Endometrial microvascular endothelial cells (primary cell): ENCODE results near the gene AHSP. TPM values are rescaled to one million over a fixed set of nuclear protein-coding genes. Genes with fewer than 3 reads are reported as not detected.
"Not testable (repeated sequence)": the region's sequence is repeated elsewhere in the genome, so short reads cannot be mapped to it uniquely, and the experiment has no call there.

Source experiments
- in situ Hi-C: cut with HindIII; loops from 2 replicates; pipeline ENCODE4 v1.10.0; 2017; ENCODE audit warnings: low sequenced_read_pairs, low pct_unique_long_range_greater_than_20kb; ENCODE audit errors: inconsistent ontology term
- total RNA-seq: library from RNA; depleted of rRNA; stranded (reverse); fragments of >200 nt; gene quantifications from one replicate; pipeline ENCODE4 v1.2.3, GENCODE V29; 2015; ENCODE audit errors: inconsistent ontology term

Gene AHSP
- total RNA-seq, 1 donor from 2014 or later: not detected

DNA sequence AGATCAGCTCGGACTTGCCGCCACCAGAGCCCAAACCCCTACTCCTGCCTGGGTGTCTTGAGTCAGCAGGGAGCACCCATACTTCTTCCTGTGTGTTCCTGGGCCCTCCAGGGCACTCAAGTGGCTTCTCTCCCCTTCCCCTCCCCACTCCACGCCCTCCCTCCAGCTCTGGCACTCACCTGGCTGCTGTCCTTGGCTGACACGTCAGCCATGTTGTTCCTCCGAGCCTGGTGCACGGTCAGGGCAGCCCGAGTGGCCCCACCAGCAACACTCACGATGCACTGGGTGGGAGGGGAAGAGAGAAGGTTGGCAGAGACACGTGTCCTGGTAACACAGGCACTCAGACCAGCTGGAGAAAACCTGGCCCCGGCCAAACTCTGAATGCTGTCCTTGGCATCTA, 31.0 kb upstream of the AHSP start:
- in situ Hi-C loops: no loop called here

DNA sequence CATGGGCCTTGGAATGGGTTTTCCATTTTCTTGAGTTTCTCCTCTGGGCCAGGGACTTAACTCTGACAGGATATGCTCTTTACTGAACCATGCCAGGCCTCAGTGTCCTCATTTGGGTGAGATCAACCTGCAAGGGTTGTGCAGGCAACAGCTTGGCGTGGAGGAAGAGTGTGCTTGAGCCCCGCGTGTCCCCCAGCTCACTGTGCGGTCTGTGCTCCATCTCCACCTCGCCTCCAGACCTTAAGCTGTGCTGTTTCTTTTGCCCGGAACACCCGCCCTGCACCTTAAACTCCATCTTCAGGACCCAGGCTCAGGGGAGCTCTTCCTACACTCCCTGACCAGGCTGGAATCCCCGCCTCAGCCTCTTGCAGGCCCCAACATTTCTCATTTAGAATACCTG, 29.2 kb upstream of the AHSP start:
- in situ Hi-C loops: no loop called here

DNA sequence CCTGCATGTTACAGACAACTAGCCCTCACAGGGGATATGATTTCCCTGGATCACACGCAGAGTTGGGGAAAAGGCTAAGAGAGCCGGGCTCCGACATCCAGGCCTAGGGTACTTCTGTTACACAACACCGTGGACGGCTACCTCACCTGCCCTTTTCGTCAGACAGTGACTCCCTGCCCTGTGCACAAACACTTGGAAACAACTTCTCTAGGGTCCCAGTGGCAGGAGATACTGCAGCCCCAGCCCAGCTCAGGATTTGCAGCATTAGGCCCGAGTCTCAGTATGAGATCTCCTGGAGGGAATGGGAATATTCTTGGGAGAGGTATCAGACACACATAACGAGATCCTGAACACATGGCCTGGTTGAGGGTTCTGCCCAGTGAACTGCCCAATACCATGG, 27.8 kb upstream of the AHSP start:
- in situ Hi-C loops: no loop called here

DNA sequence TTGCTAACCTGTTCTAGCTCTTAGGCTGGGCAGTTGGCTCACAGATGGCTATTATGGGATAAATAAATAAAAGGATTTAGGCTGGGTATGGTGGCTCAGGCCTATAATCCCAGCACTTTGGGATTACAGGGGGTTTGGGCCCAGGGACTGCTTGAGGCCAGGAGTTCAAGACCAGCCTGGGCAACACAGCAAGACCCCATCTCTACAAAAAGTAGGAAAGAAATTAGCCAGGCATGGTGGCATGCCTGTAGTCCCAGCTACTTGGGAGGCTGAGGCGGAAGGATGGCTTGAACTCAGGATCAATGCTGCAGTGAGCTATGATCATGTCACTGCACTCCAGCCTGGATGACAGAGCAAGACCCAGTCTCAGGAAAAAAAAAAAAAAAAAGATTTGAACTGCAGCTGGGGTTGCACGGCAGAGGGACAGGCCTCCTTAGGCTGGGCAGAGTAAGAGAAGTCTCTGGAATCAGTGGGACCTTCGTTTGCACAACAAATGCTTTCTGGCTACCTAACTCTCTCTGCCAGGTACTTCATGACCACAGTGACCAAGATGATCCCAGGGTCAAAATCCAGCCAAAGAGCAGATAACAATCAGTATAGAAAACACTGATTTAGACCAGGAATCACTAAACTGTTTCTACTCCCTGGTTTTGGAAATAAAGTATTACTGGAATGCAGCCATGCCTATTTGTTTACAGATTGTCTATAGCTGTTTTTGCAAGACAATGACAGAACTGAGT, 26.3 kb upstream of the AHSP start:
- in situ Hi-C loops: no loop called here

DNA sequence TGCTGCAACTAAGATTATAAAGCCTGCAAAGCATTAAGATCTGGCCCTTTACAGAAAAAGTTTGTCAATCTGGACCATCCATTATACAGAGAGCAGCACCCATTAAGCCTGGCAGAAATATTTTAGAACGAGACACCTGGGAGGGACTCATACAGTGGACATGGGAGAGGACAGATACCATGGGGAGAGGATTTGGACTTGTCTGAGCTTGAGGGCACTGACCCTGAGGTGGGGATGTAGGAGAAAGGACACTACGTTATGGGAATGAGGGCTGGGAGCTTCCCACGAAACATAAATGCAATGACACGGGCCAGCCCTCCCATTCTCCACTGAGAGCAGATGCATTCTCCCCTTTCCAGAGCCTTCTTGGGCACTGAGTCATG, 25.7 kb upstream of the AHSP start:
- in situ Hi-C loops: no loop called here

DNA sequence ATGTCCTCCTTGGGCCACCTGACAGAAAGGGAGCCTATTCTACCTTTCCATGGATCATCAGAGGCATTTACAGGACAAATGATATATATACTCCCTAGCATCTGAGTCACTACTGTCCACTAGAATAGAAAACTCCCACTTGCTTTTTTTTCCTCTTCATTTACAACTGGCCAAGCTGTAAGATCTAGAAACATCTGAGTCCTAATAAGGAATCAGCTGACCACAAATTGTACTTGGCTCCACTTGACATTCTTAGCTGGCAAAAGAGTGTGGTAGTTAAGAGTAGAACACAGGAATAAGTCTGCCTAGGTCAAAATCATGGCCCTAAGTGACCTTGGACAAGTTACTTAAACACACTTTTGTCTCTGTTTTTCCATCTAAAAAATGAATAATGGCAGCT, 24.7 kb upstream of the AHSP start:
- in situ Hi-C loops: no loop called here

DNA sequence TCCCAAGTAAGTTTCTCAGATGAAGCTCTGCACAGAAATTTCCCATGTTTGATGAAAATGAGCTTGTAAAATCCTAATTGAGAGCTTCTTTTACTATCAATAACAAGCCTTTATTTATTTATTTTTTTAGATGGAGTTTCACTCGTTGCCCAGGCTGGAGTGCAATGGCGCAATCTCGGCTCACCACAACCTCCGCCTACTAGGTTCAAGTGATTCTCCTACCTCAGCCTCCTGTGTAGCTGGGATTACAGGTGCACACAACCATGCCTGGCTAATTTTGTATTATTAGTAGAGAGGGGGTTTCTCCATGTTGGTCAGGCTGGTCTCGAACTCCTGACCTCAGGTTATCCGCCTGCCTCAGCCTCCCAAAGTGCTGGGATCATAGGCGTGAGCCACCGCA, 24.1 kb upstream of the AHSP start:
- in situ Hi-C loops: not testable (repeated sequence)

DNA sequence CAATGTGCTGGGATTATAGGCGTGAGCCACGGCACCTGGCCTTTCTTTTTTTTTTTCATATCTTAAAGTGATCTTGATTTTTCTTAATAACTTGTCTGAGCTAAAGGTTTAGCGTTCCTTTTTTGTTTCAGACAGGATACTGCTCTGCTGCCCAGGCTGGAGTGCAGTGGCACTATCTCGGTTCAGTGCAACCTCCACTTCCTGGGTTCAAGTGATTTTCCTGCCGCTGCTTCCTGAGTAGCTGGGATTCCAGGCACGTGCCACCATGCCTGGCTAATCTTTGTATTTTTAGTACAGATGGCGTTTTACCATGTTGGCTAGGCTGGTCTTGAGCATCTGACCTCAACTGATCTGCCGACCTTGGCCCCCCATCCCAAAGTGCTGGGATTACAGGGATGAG, 23.5 kb upstream of the AHSP start:
- in situ Hi-C loops: no loop called here

DNA sequence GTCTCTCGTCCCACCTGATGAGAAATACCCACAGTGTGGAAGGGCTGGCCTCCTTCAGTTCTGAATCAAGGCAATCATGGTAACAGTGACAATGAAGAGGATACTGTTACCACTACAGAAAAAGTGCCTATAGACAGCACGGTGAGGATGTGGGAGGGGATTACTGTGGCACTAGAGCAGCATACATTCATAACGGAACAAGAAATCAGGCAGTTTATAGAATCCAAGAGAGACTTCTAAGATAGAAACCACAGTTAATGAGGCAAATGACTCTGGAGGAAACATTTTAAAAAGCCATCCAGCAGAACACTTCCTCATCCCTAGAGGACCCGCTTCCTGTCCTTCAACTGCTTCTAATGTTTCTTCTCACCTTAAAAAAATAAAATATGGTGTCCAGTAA, 22.2 kb upstream of the AHSP start:
- in situ Hi-C loops: no loop called here

DNA sequence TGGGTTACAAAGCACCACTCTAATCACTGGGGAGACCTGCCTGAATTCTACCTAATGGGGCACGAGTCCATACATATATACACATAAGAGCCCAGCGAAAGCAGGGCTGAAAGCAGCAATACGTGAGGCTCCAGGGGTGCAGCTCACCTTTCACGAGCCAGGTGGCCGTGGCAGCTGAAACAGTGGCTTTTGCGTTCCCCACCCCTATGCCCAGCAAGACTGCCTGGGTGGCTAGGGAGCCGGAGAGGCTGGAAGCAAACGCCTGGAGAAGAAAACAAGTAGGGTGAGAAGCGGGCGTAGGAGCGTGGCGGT, 20.1 kb upstream of the AHSP start:
- in situ Hi-C loops: no loop called here

DNA sequence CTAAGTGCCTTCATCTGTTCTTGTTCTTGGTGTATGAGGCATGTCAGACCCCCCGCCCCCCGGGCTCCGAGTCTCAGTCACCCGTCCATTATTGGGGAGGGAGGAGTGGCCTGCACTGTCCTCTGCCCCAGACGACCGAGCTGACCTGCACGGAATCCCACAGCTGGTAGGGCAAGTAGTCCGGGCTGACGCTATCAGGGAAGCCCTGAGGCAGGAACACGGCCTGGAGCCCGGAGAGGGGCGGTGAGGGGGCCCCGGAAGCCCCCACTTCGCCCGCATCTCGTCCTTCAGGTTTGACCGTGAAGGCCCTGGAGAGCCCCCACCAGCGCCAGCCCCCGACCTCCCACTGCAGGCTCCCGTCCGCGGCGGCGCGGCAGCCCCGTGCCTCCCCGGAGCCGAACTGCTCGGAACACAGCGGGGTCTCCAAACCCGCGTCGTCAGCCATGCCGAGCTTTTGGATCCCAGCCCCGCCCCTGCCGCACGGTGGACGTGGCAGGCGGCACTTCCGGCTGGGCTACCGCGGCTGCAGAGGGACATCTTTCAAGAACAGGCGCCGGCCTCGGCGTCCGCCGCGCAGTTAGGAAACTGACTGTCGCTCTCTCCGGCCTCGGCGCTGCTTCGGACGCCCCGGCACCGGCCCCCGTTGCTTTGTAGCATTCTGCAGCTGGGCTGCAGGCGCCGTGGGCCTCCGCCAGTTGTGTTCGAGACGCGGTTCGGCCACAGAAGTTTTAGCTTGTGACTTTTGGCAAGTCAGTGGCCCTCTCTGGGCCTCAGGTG, 19.6 kb upstream of the AHSP start, which contains the start of gene RUSF1:
TSS of gene RUSF1 (minus strand) at position 463 of the 777 bp plus-strand sequence. CDS start at position 445, 18 bp downstream.
- in situ Hi-C loops: no loop called here

DNA sequence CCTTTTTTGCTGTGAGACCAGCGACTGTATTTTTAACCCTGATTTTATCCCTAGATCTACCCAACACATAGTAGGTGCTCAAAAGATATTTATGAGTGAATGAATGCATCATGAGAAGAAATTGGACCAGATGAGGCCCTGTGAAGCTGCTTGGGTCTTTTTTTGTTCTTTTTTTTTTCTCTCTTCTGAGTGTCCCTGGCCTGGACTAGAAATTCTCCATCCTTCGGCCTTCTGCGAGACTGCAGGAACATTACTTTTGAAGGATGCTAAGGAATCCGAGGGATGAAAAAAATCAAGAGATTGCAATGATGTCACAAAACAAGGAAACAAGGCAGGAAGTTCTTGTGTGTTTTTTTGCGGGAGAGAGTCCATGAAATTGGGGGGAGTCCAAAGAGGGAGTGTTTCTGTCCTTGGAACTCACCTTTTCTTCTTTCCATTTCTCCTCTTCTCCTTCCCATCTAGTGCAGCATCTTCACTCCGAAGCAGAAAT, 18.9 kb upstream of the AHSP start:
- in situ Hi-C loops: no loop called here

DNA sequence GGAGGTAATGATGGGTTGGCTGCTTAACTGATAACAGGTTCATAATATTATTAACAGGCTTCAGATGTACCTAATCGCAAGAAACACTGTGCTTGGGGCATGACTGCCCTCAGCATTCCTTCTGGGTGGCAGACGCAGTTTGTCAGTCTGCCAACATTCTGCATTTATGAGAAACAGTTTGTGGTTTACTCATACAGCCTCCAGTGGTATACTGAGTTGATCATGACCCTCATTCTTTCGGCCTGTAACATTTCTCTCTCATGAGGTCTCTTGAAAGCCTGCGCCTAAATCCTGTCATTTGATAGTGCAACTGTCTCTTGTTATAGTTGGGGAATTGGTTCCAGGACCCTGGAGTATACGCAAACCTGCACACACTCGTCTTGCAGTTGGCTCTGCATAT, 14.6 kb upstream of the AHSP start:
- in situ Hi-C loops: no loop called here

DNA sequence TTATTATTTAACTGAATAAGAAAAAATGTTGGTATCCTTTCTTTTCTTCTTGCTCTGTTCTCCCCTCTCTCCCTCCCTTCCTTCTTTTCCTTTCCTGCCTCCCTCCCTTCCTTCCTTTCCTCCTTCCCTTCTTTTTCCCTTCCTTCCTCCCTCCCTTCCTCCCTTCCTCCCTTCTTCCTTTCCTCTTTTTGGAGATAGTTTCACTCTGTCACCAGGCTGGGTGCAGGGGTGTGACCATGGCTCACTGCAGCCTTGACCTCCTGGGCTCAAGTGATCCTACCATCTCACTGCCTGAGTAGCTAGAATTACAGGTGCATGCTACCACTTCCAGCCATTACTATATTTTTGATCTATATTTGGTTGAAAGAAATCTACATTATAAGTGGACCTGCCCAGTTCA, 13.8 kb upstream of the AHSP start:
- in situ Hi-C loops: no loop called here

DNA sequence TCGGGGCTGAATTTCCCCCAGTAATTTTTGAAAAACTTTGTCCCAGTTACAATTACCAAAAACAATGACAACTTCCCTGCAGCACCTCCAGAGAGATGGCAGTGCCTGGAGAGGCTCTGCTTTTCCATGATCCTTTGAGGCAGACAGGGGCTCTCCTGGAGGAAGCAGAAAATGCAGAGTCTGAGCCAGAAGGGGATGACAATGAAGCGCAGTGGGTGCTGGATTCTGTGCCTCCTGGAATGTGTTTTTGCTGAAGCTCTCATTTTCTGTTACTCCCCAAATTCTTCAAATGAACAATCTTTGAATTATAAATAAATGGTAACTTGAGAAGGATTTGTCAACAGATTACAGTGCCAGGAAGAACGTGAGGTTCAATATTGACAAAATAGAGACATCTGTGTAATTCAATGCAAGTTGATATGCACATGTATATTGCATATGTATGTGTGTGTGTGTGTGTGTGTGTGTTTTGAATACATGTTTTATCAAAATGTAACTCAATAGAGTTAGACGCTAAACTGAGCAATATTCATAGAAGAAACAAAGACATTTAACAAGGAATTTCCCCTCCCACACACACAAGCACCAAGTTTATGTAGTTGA, 9.8 kb upstream of the AHSP start:
- in situ Hi-C loops: no loop called here

DNA sequence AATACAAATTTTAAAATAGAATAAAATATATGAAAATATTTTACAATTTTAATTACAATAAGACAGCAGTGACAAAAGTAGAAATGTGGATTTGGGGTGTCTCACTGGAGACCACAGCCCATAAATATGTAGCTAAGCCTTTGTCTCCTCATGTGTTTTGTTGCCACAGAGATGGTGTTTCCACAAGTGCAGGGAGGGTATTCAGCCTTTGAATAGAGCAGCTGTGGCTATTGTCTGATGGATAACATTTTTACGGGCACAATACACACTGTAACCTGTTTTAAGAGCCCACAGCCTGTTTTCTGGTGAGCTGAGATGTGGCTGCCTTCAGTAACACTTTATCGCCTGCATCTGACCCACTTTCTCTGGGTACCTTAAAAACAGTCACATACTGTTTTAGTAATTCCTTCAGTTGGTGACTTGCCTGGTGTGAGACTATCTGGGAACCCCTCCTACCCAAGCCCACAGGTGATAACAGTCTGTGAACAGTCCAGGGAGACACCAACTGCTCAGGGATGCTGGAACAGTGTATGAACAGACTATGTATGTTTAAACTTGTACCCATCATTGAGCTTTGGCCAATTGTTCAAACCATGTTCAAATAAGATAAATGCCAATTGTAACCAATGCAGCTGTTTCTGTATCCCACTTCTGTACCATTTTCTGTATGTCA, 7.8 kb upstream of the AHSP start:
- in situ Hi-C loops: no loop called here

DNA sequence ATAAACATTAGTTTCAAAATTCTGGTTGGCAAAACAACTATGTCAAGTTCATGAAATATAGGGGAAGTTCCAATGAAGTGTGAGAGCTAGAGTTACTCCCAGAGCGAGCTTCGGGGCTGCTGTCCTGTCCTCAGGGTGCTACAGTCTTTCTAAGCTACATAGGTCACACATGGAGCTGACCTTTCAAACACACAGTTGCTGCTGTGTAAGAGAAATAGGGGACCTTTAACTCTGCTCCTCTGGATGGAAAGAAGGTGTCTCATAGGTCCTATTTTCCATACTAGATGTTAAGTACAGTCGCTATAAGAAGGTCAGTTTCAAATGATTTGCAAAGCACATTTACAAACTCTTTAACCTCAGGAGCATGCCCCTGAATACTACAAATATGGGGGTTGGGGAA, 6.3 kb upstream of the AHSP start:
- in situ Hi-C loops: no loop called here

DNA sequence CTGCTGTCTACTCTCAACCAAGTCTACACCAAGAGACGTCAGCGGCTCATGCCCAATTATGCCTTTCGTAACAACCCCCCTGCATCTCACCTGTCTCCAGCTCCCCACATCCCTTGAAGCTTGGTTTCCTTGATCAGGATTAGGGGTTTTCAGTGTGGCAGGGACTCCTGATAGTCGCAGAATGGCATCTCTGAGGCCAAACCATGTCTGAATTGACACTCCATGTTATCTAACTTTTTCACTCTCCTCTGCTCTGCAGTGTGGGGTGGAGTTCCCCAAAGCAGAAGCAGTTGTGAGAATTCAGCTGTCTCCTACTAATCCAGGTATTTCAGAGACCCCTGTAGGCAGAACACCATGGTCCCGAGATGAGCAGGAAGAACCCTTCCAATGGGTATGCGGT, 5.6 kb upstream of the AHSP start:
- in situ Hi-C loops: no loop called here

DNA sequence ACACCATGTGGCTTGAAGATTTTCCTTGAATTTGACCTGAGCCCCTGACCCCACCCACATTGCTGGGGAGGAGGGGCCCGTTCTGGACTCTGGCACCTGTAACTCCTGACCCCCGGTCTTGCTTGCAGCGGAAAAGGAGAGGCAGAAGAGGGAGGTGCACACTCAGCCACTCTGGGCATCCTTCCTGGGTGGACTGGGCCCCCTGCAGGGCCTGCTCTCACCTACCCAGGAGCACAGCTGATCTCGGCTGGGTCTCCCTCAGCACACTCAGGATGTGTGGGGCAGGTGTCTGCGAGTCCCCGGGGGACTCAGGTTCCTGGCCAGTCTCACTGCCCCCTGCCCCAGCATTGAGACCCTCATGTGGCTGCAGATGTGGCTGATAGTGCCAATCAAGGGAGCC, 3.9 kb upstream of the AHSP start:
- in situ Hi-C loops: not testable (repeated sequence)

DNA sequence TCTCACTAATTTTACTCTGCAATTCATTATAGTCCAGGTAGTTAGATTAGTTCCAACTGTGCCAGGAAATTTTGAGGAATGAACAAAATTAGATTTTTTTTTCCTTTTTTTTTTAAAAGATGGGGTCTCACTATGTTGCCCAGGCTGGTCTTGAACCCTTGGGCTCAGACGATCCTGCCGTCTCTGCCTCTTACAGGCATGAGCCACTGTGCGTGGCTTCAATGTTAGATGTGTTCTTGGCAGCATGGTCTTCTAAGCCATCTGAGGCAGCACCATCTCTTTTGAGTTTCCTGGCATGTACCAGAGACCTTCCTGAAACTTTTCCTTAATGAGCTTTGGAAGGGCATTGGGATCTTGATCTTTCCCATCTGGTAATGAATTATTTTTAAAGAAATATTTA, 2.6 kb upstream of the AHSP start:
- in situ Hi-C loops: no loop called here
